ENCODE data around the gene CTDP1. TPM values are rescaled to one million over a fixed set of nuclear protein-coding genes. Genes with fewer than 3 reads are reported as not detected.

Gene CTDP1
- total RNA-seq, 1 experiment from 2014 or later: 16.5 TPM

DNA sequence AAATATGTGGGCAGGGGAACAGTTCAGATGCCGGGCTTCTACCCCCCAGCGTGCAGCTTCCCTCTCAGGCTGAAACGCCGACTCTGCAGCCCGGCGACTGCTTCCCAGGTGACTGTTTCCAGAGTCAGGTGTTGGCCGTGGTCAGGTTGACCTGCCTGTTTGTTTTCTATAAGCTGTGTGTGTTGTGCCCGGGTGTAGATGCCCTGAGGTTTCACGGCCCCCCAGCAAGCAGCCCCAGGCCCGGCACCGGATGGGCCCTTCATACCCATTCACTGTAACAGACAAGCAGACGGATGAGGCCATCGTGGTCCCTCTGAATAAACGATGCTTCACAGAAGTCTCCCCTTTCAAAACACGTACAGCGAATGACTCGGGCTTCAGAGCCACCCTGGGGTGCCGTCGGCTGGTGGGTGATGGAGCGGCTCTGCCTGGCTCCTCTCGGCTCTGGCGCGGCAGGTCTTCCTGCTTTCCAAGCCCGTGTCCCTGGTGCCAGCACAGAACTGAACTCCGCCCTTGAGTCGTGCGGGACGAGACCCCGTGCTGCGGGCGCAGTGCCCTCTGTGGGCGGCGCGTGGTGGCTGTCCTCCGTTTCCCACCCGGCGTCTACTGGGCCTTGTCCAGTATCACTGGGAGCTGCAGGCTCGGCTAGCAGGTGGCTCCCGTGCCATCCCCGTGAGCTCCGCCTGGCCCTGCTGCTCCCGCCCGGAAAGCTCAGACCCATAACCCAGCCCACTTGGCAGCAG lies 103.1 kb downstream of the CTDP1 start:
- no peak for DNase-seq (ENCODE audit: low spot score)

- no peak for DNase-seq (ENCODE audit: low spot score)
These were observed 104.7 kb downstream of the CTDP1 start for GRCh38 chr18:79784071-79784913.

- no peak for DNase-seq (ENCODE audit: low spot score)
These were observed 105.6 kb downstream of the CTDP1 start for GRCh38 chr18:79784965-79785770.

GRCh38 chr18:79785831-79786230 lies 106.2 kb downstream of the CTDP1 start:
- no peak for DNase-seq (ENCODE audit: low spot score)

DNA sequence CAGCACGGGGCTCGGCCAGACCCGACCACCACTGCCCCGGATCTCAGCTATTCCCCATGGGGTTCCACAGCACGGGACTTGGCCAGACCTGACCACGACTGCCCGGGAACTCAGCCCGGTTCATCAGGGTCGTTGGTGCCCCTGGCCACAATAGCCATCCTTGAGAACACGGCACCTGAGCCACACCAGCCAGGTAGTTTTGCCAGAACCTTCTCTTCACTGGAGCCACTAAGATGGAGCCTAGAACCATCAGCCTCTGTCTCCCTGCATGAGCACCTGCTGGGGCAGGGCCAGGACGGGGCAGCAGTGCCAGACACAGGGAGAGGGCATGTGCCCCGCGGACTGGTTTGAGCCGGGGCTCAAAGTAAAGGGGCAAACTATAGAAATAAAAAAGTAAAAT lies 106.7 kb downstream of the CTDP1 start:
- DNase-seq (ENCODE audit: low spot score): no peak

DNA sequence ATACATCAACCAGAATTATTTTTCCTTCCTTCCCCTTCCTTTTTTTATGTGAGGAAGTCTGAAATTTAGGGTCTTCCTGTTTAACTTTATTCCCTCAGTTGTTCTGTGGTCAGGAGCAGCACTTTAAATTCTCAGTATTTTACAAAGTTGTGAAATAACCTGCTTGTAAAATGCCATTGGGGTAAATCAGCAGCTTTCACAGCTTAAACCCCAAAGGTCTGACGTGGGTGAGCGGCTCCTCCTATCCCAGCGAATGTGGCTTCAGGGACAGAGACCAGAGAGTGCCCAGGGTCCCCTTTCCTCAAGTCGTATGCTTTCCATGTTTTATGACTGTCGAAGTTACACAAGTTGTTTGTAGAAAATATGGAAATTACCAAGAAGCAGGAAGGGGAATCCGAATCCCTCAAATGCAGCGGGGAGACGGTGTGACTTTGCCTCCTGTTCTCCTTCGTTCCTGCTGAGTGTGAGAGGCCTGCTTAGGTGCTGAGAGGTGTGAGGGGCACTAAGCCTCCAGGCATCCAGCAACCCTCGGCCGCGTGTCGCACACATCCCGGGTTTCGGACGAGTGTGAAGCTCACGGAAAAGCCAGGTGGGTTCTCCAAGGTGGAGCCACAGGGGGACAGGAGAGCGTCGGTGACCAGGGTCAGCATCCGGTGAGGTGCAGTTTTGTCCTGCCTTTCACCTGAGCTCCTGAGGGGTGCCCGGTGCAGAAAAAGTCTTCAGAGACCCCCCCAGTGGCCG lies 107.4 kb downstream of the CTDP1 start:
- no peak for DNase-seq (ENCODE audit: low spot score)

DNA sequence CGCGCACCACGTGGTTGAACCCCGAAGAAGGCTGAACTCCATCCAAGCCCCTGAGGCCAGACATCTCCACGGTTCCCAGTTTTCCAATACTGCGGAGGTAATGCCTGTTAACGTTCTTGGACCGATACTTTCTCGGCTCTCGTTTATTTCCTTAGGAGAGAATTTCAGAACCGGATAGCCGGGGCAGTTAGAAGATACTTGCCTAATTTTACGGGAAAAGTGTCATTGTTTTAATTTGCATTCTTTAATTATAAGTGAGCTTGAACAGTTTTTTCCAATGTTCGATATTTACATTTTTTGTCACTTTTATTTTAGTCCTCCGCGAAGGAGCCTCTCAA lies 107.9 kb downstream of the CTDP1 start:
- no peak for DNase-seq (ENCODE audit: low spot score)

GRCh38 chr18:79787865-79788733 lies 108.5 kb downstream of the CTDP1 start:
- no peak for DNase-seq (ENCODE audit: low spot score)

DNA sequence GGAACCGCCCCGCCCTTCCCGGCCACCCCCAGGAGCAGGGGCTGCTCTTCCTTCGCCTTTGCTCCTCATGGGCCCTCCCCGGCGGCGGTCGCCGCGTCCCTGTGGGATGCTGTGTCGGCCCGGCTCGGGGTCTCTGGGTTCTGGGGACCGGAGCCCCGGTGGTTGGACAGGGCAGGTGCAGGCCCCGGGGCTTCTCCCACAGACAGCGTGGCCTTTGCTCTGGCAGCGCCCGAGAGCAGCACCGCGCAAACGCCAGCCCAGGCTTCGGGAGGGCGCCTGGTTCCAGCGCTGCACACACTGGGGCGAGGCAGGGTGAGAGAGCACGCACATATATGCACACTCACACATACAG lies 109.1 kb downstream of the CTDP1 start:
- no peak for DNase-seq (ENCODE audit: low spot score)

- DNase-seq (ENCODE audit: low spot score): no peak
These were observed 109.7 kb downstream of the CTDP1 start for GRCh38 chr18:79789091-79789891.

DNA sequence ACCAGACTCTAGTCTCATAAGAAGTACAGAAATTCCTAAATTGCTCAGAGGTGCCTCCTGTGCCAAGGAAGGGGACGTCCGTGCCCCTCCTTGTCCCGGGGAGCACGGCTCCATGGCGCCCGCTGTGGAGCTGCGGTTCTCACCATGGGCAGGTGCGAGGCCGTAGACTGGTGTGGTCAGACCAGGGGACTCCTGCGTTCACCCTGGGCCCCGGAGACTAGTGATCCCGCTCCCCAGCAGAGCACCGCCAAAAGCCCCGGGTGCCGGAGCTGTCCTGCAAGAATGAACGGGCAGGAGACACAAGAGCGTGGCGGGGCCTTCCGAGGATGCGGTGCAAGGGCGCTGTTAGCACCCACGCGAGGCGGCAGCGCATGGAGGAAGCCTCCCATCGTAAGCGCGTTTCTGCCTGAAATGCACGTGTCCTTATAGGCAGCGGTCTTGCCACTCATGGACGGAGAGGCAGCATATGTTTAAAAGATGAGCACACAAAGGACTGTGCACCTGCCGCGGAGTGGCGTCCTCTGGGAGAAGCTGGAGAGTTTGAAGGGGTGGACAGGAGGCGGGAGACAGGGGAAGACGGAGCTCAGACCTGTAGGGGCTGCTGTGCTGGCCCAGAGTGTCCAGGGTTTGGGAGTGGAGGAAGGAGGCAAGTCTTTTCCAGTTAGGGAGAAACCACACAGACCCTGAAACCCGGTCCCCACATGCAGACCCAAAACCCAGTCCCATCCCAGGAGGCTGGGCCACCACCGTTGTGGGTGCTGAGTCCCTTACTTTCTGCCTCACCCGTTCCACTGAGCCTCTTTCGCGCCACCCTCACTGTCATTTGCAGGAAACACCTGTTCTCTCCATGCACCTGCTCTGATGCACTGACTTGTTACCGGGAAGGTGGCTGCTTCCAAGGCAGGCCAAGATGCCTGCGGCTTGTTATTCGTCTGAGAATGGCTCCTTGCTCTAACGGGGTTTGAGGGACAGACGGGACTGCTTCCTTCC lies 110.6 kb downstream of the CTDP1 start:
- no peak for DNase-seq (ENCODE audit: low spot score)

GRCh38 chr18:79790996-79791972 lies 111.7 kb downstream of the CTDP1 start:
- DNase-seq (ENCODE audit: low spot score): peak; percentile 74

- no peak for DNase-seq (ENCODE audit: low spot score)
These were observed 112.7 kb downstream of the CTDP1 start for GRCh38 chr18:79792096-79792987.

DNA sequence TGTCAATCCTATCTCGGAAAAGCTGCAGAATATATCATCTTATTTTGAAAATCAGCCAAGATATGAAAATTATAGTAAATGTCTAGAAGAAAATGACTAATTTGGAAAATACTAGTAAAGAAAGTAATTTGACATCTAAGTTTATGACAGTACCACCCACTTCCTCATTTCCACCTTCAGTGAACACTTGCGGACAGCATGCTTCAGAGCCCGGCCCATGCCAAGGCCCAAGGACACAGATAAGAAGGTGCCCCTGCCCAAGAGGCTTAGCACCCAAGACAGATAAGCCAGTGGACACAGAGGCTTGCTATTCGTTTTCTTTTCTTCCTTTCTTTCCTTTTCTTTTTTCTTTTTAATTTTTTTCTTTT lies 113.4 kb downstream of the CTDP1 start:
- no peak for DNase-seq (ENCODE audit: low spot score)

DNA sequence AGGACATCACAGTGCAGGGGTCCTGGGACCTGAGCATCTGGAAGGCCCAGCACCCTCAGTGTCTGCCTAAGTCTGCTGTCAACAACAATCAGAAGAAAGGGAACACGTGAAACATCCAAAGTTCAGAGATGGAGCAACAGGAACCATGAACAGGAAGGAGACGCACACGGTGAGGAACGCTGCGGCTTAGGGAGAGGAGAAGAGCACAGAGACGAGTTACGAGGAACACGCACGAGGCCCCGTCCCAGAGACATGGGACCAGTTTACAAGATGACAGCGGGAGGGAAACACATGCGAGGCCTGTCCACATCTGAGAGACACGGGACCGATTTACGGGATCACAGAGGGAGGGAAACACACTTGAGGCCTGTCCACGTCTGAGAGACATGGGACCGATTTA lies 115.2 kb downstream of the CTDP1 start:
- DNase-seq (ENCODE audit: low spot score): no peak

DNA sequence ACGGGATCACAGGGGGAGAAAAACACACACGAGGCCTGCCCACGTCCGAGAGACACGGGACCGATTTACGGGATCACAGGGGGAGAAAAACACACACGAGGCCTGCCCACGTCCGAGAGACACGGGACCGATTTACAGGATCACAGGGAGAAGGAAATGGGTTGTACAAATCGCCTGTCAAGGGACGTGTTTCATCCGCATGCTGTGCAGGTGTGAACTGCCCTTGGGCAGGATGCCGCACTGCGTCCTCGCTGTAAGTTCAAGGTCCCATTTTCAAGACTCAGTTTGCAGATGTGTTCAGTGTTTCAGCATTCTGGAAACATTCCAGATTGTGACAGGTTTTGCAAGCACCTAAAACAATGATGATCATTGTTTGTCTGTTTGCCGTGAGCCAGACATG lies 115.8 kb downstream of the CTDP1 start:
- DNase-seq (ENCODE audit: low spot score): no peak

DNA sequence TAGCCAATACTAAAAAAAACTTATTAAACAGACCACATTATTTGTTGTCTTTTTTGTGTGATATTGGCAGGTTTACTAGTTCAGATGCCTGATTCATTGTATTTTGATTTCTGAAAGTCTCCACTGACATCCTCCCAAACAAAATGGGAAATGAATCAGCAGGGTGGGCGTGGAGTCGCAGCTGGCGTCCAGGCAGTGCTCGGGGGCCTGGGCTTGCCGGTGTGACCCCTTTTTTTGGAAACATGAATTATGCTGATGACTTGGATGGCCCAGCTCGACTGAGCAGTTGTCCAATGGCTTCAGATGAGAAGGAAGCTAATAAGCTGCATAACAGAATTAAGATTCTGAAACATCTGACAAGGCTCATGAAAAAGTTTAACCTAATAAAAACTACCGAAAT lies 116.4 kb downstream of the CTDP1 start:
- DNase-seq (ENCODE audit: low spot score): no peak

All from A172 (cell line).